Measurements from ENCODE around the gene EXD3. TPM values are rescaled to one million over a fixed set of nuclear protein-coding genes. Genes with fewer than 3 reads are reported as not detected.
A peak's percentile ranks its signal among the peaks of the same experiment; 100 is the strongest.

The EXD3 gene
- total and polyA plus RNA-seq, 2 of the 13 experiments (the other 11 are each of a cell fraction or from before 2014, with no cell fraction given): 2.7 to 4.8 TPM

GRCh38 chr9:137275588-137276472, 147.1 kb downstream of the EXD3 start:
- Histone ChIP-seq H3K4me2 (ENCODE audit: low read depth, low read length) (peak overlapping the region; percentile 88), H2AFZ (ENCODE audit: low read length) (no peak overlapping the region), H3K9me3 (ENCODE audit: low read length) (no peaks in the 10 kb centered on the region), H3K4me1 (ENCODE audit: insufficient read depth, low read length) (peaks cover 21% of the 10 kb centered on the region), H3K36me3 (replicated peaks in 1 of 2; ENCODE audit: control insufficient read depth in 1 of 2, insufficient read depth in 2 of 2, low read length in 2 of 2) (peaks cover 7 to 19% of the 10 kb centered on the region in 2 experiments; a peak in 4 of 5 replicates), H3K27ac (ENCODE audit: extremely low read length, insufficient read depth, low read length) (peak overlapping the region; percentile 90), H3K4me3 (replicated peaks in 1 of 3; ENCODE audit: insufficient read depth in 1 of 3, low read depth in 2 of 3, low read length in 3 of 3) (peak overlapping the region; percentile 58 to 88 (median 87); a peak in 5 of 6 replicates), H3K79me2 (ENCODE audit: insufficient read depth, low read length) (peaks cover 6% of the 10 kb centered on the region), H3K9ac (ENCODE audit: insufficient read depth, low read depth, low read length) (peak overlapping the region; percentile 82), H4K20me1 (ENCODE audit: insufficient read depth, low read length) (no peaks in the 10 kb centered on the region), H3K27me3 (ENCODE audit: control insufficient read depth in 1 of 2, insufficient read depth in 2 of 2, low read length in 2 of 2) (no peaks in the 10 kb centered on the region; a peak in 1 of 5 replicates)
- FAIRE-seq (no peak), DNase-seq (ENCODE audit: low spot score) (no peak), ATAC-seq (peak; percentile 22)
- ChIA-PET CTCF (ENCODE audit: low intra/inter-chr PET ratio, low total read pairs) (no interaction called here), POLR2A (interaction anchor here (0.7 to 2.8 kb wide), 12 partner anchors 8 to 189 kb away, joined by 3 to 78 read pairs (median 10); partner anchors contain the start of genes ENTPD8, MAN1B1, NELFB and STPG3)
- 67% methylated on average over 21 of the region's 24 CpGs for WGBS (ENCODE audit: low lambda C conversion rate)
- in situ Hi-C loops (cut with HindIII; ENCODE audit: extremely low pct_ligation_motif_present, low pct_unique_long_range_greater_than_20kb) (no loop called here), intact Hi-C loops (cut with micrococcal nuclease; ENCODE audit: unreplicated experiment) (no loop called here)
- BruUV-seq (replicated peaks): no TSS peak
- TF ChIP-seq TRIM24 (CRISPR knock-in tag; IDR thresholded peaks at IDR 0.05): no peak
- TF ChIP-seq TRAFD1 (CRISPR knock-in tag; IDR thresholded peaks at IDR 0.05; ENCODE audit: borderline replicate concordance): no peak
- peak; percentile 47 for TF ChIP-seq AGO2 (optimal IDR thresholded peaks at IDR 0.05; ENCODE audit: low read depth, low read length)
- TF ChIP-seq SALL2 (CRISPR knock-in tag; IDR thresholded peaks at IDR 0.05): peak; percentile 1; the same call in 1 of the 2 replicates
- no peak for TF ChIP-seq ZNF549 (CRISPR knock-in tag; IDR thresholded peaks at IDR 0.05)
- no peak for TF ChIP-seq ZNF777 (CRISPR knock-in tag; IDR thresholded peaks at IDR 0.05)
- TF ChIP-seq HNRNPL (IDR thresholded peaks at IDR 0.05; ENCODE audit: low read depth, low read length): peak; percentile 82; the same call in 1 of the 2 replicates
- TF ChIP-seq ZNF792 (CRISPR knock-in tag; IDR thresholded peaks at IDR 0.05): no peak
- no peak for TF ChIP-seq ZNF484 (CRISPR knock-in tag; IDR thresholded peaks at IDR 0.05; ENCODE audit: borderline replicate concordance, low read depth)
- 0 out of 2 replicates have a peak, but pooled peaks have one; percentile 38 for TF ChIP-seq ZFP90 (CRISPR knock-in tag; IDR thresholded peaks at IDR 0.05; ENCODE audit: borderline replicate concordance)
- no peak for TF ChIP-seq ZNF280B (CRISPR knock-in tag; IDR thresholded peaks at IDR 0.05; ENCODE audit: borderline replicate concordance)
- no peak for TF ChIP-seq MIXL1 (CRISPR knock-in tag; IDR thresholded peaks at IDR 0.05)
- TF ChIP-seq ZNF552 (CRISPR knock-in tag; IDR thresholded peaks at IDR 0.05; ENCODE audit: borderline replicate concordance): no peak
- TF ChIP-seq TMF1 (CRISPR knock-in tag; IDR thresholded peaks at IDR 0.05; ENCODE audit: low read depth): no peak
- TF ChIP-seq JUN (CRISPR knock-in tag; IDR thresholded peaks at IDR 0.05): no peak
- TF ChIP-seq ZNF350 (CRISPR knock-in tag; IDR thresholded peaks at IDR 0.05; ENCODE audit: borderline replicate concordance, low read depth): no peak
- no peak for TF ChIP-seq SRSF1 (optimal IDR thresholded peaks at IDR 0.05; ENCODE audit: low read depth, low read length)
- no peak for TF ChIP-seq RELA (CRISPR knock-in tag; IDR thresholded peaks at IDR 0.05)
- TF ChIP-seq ZNF451 (CRISPR knock-in tag; IDR thresholded peaks at IDR 0.05): no peak
